ENCODE results near the gene SGIP1. TPM values are rescaled to one million over a fixed set of nuclear protein-coding genes. Genes with fewer than 3 reads are reported as not detected.

Gene SGIP1
- total RNA-seq, 2 donors from 2014 or later = 3.8 to 9.4 TPM

DNA sequence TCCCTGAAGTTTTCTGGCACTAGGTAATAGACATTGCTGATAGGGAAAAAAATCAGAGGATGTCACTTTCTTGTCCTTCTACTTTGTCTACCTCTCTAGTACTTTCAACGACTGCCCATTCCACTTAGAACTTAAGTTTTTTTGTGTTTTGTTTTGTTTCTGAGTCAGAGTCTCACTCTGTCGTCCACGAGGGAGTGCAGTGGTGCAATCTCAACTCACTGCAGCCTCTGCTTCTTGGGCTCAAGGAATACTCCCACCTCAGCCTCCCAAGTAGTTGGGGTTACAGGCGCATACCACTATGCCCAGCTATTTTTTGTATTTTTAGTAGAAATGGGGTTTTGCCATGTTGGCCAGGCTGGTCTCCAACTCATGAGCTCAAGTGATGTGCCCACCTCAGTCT, 79.2 kb downstream of the SGIP1 start:
- Histone ChIP-seq H3K4me3 (ENCODE audit: low read length) (no peak overlapping the region), H3K9ac (ENCODE audit: extremely low read depth, low read length, poor library complexity, severe bottlenecking) (no peak overlapping the region), H3K4me1 (ENCODE audit: control insufficient read depth, insufficient read depth, low read length) (no peaks in the 10 kb centered on the region), H3K27me3 (ENCODE audit: control insufficient read depth, insufficient read depth, low read length, poor library complexity, severe bottlenecking) (no peaks in the 10 kb centered on the region), H3K9me3 (ENCODE audit: control insufficient read depth, low read length) (no peaks in the 10 kb centered on the region), H3K27ac (ENCODE audit: low read depth, low read length) (no peak overlapping the region), H3K36me3 (ENCODE audit: control insufficient read depth, insufficient read depth, low read length) (no peaks in the 10 kb centered on the region)
- H3K4me3 Mint-ChIP-seq = no peak overlapping the region
- H3K4me1 Mint-ChIP-seq = no peaks in the 10 kb centered on the region
- DNase-seq = no peak
- TF ChIP-seq, protein P1, sequence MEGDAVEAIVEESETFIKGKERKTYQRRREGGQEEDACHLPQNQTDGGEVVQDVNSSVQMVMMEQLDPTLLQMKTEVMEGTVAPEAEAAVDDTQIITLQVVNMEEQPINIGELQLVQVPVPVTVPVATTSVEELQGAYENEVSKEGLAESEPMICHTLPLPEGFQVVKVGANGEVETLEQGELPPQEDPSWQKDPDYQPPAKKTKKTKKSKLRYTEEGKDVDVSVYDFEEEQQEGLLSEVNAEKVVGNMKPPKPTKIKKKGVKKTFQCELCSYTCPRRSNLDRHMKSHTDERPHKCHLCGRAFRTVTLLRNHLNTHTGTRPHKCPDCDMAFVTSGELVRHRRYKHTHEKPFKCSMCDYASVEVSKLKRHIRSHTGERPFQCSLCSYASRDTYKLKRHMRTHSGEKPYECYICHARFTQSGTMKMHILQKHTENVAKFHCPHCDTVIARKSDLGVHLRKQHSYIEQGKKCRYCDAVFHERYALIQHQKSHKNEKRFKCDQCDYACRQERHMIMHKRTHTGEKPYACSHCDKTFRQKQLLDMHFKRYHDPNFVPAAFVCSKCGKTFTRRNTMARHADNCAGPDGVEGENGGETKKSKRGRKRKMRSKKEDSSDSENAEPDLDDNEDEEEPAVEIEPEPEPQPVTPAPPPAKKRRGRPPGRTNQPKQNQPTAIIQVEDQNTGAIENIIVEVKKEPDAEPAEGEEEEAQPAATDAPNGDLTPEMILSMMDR (conservative IDR thresholded peaks at IDR 0.05) = no peak
- 88% methylated on average over 4 of the region's 4 CpGs; no CpG with 5 or more reads in 1 of the 2 experiments for WGBS, 2 experiments (ENCODE audit: insufficient coverage in 1 of 2, insufficient read length in 1 of 2)
- no peak overlapping the region for H3K27ac Mint-ChIP-seq
- no peaks in the 10 kb centered on the region for H3K27me3 Mint-ChIP-seq (ENCODE audit: insufficient read depth)
- no peaks in the 10 kb centered on the region for H3K36me3 Mint-ChIP-seq (ENCODE audit: low read depth)
- no peaks in the 10 kb centered on the region for H3K9me3 Mint-ChIP-seq

- DNase-seq = no peak
- H3K36me3 Mint-ChIP-seq (ENCODE audit: low read depth) = no peaks in the 10 kb centered on the region
- H3K4me1 ChIP-seq (ENCODE audit: control insufficient read depth, insufficient read depth, low read length) = no peaks in the 10 kb centered on the region
- H3K36me3 ChIP-seq (ENCODE audit: control insufficient read depth, insufficient read depth, low read length) = no peaks in the 10 kb centered on the region
- H3K9me3 Mint-ChIP-seq = no peaks in the 10 kb centered on the region
- no peaks in the 10 kb centered on the region for H3K27me3 Mint-ChIP-seq (ENCODE audit: insufficient read depth)
- no peak overlapping the region for H3K4me3 Mint-ChIP-seq
- no peak overlapping the region for H3K4me3 ChIP-seq (ENCODE audit: low read length)
- H3K27ac Mint-ChIP-seq = no peak overlapping the region
- no peak overlapping the region for H3K27ac ChIP-seq (ENCODE audit: low read depth, low read length)
- no peak overlapping the region for H3K9ac ChIP-seq (ENCODE audit: extremely low read depth, low read length, poor library complexity, severe bottlenecking)
- H3K4me1 Mint-ChIP-seq = no peaks in the 10 kb centered on the region
- H3K27me3 ChIP-seq (ENCODE audit: control insufficient read depth, insufficient read depth, low read length, poor library complexity, severe bottlenecking) = no peaks in the 10 kb centered on the region
- 91 to 100% methylated on average over 3 to 4 of the region's 4 CpGs for WGBS, 2 experiments (ENCODE audit: insufficient coverage in 1 of 2, insufficient read length in 1 of 2)
- TF ChIP-seq, protein P1 (conservative IDR thresholded peaks at IDR 0.05) = no peak
- H3K9me3 ChIP-seq (ENCODE audit: control insufficient read depth, low read length) = no peaks in the 10 kb centered on the region
Measured at GRCh38 chr1:66617362-66618184, 83.6 kb downstream of the SGIP1 start.

- H3K9ac ChIP-seq (ENCODE audit: extremely low read depth, low read length, poor library complexity, severe bottlenecking) = no peak overlapping the region
- H3K9me3 ChIP-seq (ENCODE audit: control insufficient read depth, low read length) = no peaks in the 10 kb centered on the region
- no peaks in the 10 kb centered on the region for H3K36me3 ChIP-seq (ENCODE audit: control insufficient read depth, insufficient read depth, low read length)
- TF ChIP-seq, protein P1 (conservative IDR thresholded peaks at IDR 0.05) = no peak
- no peaks in the 10 kb centered on the region for H3K27me3 Mint-ChIP-seq (ENCODE audit: insufficient read depth)
- H3K27ac ChIP-seq (ENCODE audit: low read depth, low read length) = no peak overlapping the region
- no peak overlapping the region for H3K27ac Mint-ChIP-seq
- no peaks in the 10 kb centered on the region for H3K36me3 Mint-ChIP-seq (ENCODE audit: low read depth)
- no peak overlapping the region for H3K4me3 ChIP-seq (ENCODE audit: low read length)
- no peaks in the 10 kb centered on the region for H3K27me3 ChIP-seq (ENCODE audit: control insufficient read depth, insufficient read depth, low read length, poor library complexity, severe bottlenecking)
- H3K4me1 Mint-ChIP-seq = no peaks in the 10 kb centered on the region
- no peak overlapping the region for H3K4me3 Mint-ChIP-seq
- no peaks in the 10 kb centered on the region for H3K4me1 ChIP-seq (ENCODE audit: control insufficient read depth, insufficient read depth, low read length)
- no peak for DNase-seq
- H3K9me3 Mint-ChIP-seq = no peaks in the 10 kb centered on the region
Measured at GRCh38 chr1:66618390-66618789, 84.4 kb downstream of the SGIP1 start.

All from endodermal cell (in vitro differentiated cells).